Measurements from ENCODE around the gene NME3. TPM values are rescaled to one million over a fixed set of nuclear protein-coding genes. Genes with fewer than 3 reads are reported as not detected.

Gene NME3
- polyA plus RNA-seq, 3 donors, result 57.7 to 80.2 (median 74.7) TPM

- intact Hi-C loops (cut with micrococcal nuclease), result loop anchor here in 1 of 2 donors (5.0 kb wide), 1 partner anchor 52 kb away; the partner anchor contains the start of gene JPT2
- peaks cover 27% of the 10 kb centered on the region for H3K79me2 ChIP-seq (ENCODE audit: insufficient read depth, low read length)
- peaks cover 15% of the 10 kb centered on the region for H3K4me1 Mint-ChIP-seq
- H3K4me3 Mint-ChIP-seq, result no peak overlapping the region
- peaks cover 70 to 74% of the 10 kb centered on the region in 2 donors for H3K36me3 ChIP-seq (replicated peaks in 1 of 2; ENCODE audit: control insufficient read depth in 1 of 2, insufficient read depth in 2 of 2, low read length in 2 of 2)
- peaks cover 60 to 81% of the 10 kb centered on the region in 2 donors for H3K36me3 Mint-ChIP-seq
- H3K4me2 ChIP-seq (replicated peaks; ENCODE audit: extremely low read depth, low read length, poor library complexity, severe bottlenecking), result no peak overlapping the region
- H4K20me1 ChIP-seq (ENCODE audit: insufficient read depth, low read length), result peaks cover 66% of the 10 kb centered on the region
- peaks cover 0 to 4% (median 0%) of the 10 kb centered on the region in 7 donors for H3K9me3 Mint-ChIP-seq
- no peak overlapping the region for H3K27ac ChIP-seq (ENCODE audit: low read depth in 1 of 2, low read length in 2 of 2)
- TF ChIP-seq CTCF (IDR thresholded peaks at IDR 0.05), result no peak
- H3K27me3 ChIP-seq (ENCODE audit: control insufficient read depth in 2 of 2, insufficient read depth in 2 of 2, low read length in 2 of 2), result no peaks in the 10 kb centered on the region
- H3K9me3 ChIP-seq (replicated peaks in 1 of 2; ENCODE audit: control insufficient read depth in 1 of 2, insufficient read depth in 1 of 2, low read length in 2 of 2), result no peaks in the 10 kb centered on the region
- no peak overlapping the region for H3K9ac ChIP-seq (ENCODE audit: insufficient read depth, low read length, poor library complexity, severe bottlenecking)
- WGBS (ENCODE audit: insufficient coverage), result 98% methylated on average over 18 of the region's 18 CpGs
- DNase-seq, result no peak
- peaks cover 17 to 18% of the 10 kb centered on the region in 2 donors for H3K4me1 ChIP-seq (ENCODE audit: control insufficient read depth in 1 of 2, insufficient read depth in 2 of 2, low read length in 2 of 2)
- H3K27me3 Mint-ChIP-seq (ENCODE audit: low read depth in 3 of 3), result peaks cover 0 to 4% (median 0%) of the 10 kb centered on the region in 3 donors
- no peak overlapping the region for H2AFZ ChIP-seq (ENCODE audit: insufficient read depth, low read depth, low read length, poor library complexity, severe bottlenecking)
- no peak overlapping the region for H3K4me3 ChIP-seq (replicated peaks in 1 of 3; ENCODE audit: low read depth in 2 of 3, low read length in 3 of 3)
- peak overlapping the region in 1 of 7 donors; percentile 36 for H3K27ac Mint-ChIP-seq
Observed at GRCh38 chr16:1729026-1729425, 42.3 kb downstream of the NME3 start.

- Histone ChIP-seq H3K4me1 (ENCODE audit: control insufficient read depth in 1 of 2, insufficient read depth in 2 of 2, low read length in 2 of 2) (peaks cover 23 to 28% of the 10 kb centered on the region in 2 donors), H3K27ac (ENCODE audit: low read depth in 1 of 2, low read length in 2 of 2) (no peak overlapping the region), H2AFZ (ENCODE audit: insufficient read depth, low read depth, low read length, poor library complexity, severe bottlenecking) (no peak overlapping the region), H3K4me2 (replicated peaks; ENCODE audit: extremely low read depth, low read length, poor library complexity, severe bottlenecking) (no peak overlapping the region), H3K79me2 (ENCODE audit: insufficient read depth, low read length) (peaks cover 38% of the 10 kb centered on the region), H3K36me3 (replicated peaks in 1 of 2; ENCODE audit: control insufficient read depth in 1 of 2, insufficient read depth in 2 of 2, low read length in 2 of 2) (peaks cover 60 to 63% of the 10 kb centered on the region in 2 donors), H3K4me3 (replicated peaks in 1 of 3; ENCODE audit: low read depth in 2 of 3, low read length in 3 of 3) (no peak overlapping the region), H4K20me1 (ENCODE audit: insufficient read depth, low read length) (peaks cover 66% of the 10 kb centered on the region), H3K27me3 (ENCODE audit: control insufficient read depth in 2 of 2, insufficient read depth in 2 of 2, low read length in 2 of 2) (no peaks in the 10 kb centered on the region), H3K9me3 (replicated peaks in 1 of 2; ENCODE audit: control insufficient read depth in 1 of 2, insufficient read depth in 1 of 2, low read length in 2 of 2) (no peaks in the 10 kb centered on the region), H3K9ac (ENCODE audit: insufficient read depth, low read length, poor library complexity, severe bottlenecking) (no peak overlapping the region)
- no peak for TF ChIP-seq CTCF (IDR thresholded peaks at IDR 0.05)
- Mint-ChIP-seq H3K27ac (no peak overlapping the region), H3K9me3 (peaks cover 0 to 2% (median 0%) of the 10 kb centered on the region in 7 donors), H3K36me3 (peaks cover 53 to 70% of the 10 kb centered on the region in 2 donors), H3K4me3 (no peak overlapping the region), H3K27me3 (ENCODE audit: low read depth in 3 of 3) (peaks cover 0 to 4% (median 0%) of the 10 kb centered on the region in 3 donors), H3K4me1 (peaks cover 25% of the 10 kb centered on the region)
- DNase-seq, result no peak
- intact Hi-C loops (cut with micrococcal nuclease), result loop anchor here in 1 of 2 donors (5.0 kb wide), 1 partner anchor 51 kb away; the partner anchor contains the start of gene JPT2
- 98% methylated on average over 37 of the region's 37 CpGs for WGBS (ENCODE audit: insufficient coverage)
Observed at GRCh38 chr16:1727651-1728624, 43.4 kb downstream of the NME3 start.

Data from CD14-positive monocyte (primary cell).